H1 (cell line): ENCODE measurements around the gene R3HDM4. TPM values are rescaled to one million over a fixed set of nuclear protein-coding genes. Genes with fewer than 3 reads are reported as not detected.

ENCODE experiments used
- CTCF ChIA-PET: fragments of 300-600 bp; sonication (Branson Sonifier 250); formaldehyde crosslinking; loops from one replicate; lab custom pipeline; 2021; ENCODE audit not compliant: partially characterized antibody; lab: Charles Lee
- POLR2A ChIA-PET: fragments of 300-600 bp; sonication (Branson Sonifier 250); formaldehyde crosslinking; loops from one replicate; lab custom pipeline; 2021; ENCODE audit warnings: inconsistent platforms; ENCODE audit not compliant: partially characterized antibody; lab: Charles Lee
- DNase-seq, 2 experiments: peaks; one replicate each; pipeline versions ENCODE4 v3.0.0 to v3.0.0-alpha.2; 2010 to 2022; ENCODE audit warnings: low spot score in 2 of 2, low read depth in 1 of 2, mixed read lengths in 1 of 2
- FAIRE-seq: peaks from 2 replicates; lab custom pipeline; 2011; peaks lifted over from hg19 to GRCh38; lab: Jason Lieb, UNC
- H2AFZ ChIP-seq: 2 replicates; pipeline ENCODE4 v1.8.1; 2012; ENCODE audit warnings: low read length, inconsistent platforms
- H2AK5ac ChIP-seq: 2 replicates; pipeline ENCODE4 v1.6.1; 2013; ENCODE audit warnings: low read depth, low read length
- H2BK120ac ChIP-seq: replicated peaks from 2 replicates; pipeline ENCODE3; 2013; ENCODE audit warnings: low read depth, low read length, inconsistent platforms
- H2BK12ac ChIP-seq: 2 replicates; pipeline ENCODE4 v1.6.1; 2013; ENCODE audit warnings: low read depth, low read length
- H2BK15ac ChIP-seq: 2 replicates; pipeline ENCODE4 v1.6.1; 2013; ENCODE audit warnings: low read length
- H2BK20ac ChIP-seq: 2 replicates; pipeline ENCODE4 v1.6.1; 2013; ENCODE audit warnings: low read length
- H2BK5ac ChIP-seq: 2 replicates; pipeline ENCODE4 v1.6.1; 2013; ENCODE audit warnings: low read depth, low read length
- H3K14ac ChIP-seq: 2 replicates; pipeline ENCODE4 v1.6.1; 2013; ENCODE audit warnings: inconsistent platforms; ENCODE audit not compliant: insufficient read length
- H3K18ac ChIP-seq: 2 replicates; pipeline ENCODE4 v1.6.1; 2013; ENCODE audit warnings: low read length; ENCODE audit errors: extremely low read depth
- H3K23ac ChIP-seq: 2 replicates; pipeline ENCODE4 v1.6.1; 2013; ENCODE audit warnings: inconsistent platforms; ENCODE audit not compliant: insufficient read length
- H3K23me2 ChIP-seq: 2 replicates; pipeline ENCODE4 v1.6.1; 2013; ENCODE audit warnings: low read depth, low read length
- H3K27ac ChIP-seq: 2 replicates; pipeline ENCODE4 v1.6.1; 2011; ENCODE audit warnings: low read depth, low read length, inconsistent platforms
- H3K27me3 ChIP-seq, 4 experiments: replicated peaks in 1 of 4; 1 replicate in 1 of 4; 2 replicates in 3 of 4; pipeline versions ENCODE4 v1.6.1 to v1.8.1; 2011 to 2013; ENCODE audit warnings: low read length in 3 of 4, mild to moderate bottlenecking in 3 of 4, inconsistent platforms in 2 of 4, mixed read lengths in 2 of 4, moderate library complexity in 1 of 4; ENCODE audit not compliant: control insufficient read depth in 3 of 4, insufficient read depth in 3 of 4; ENCODE audit errors: extremely low read depth in 1 of 4
- H3K36me3 ChIP-seq, 4 experiments: 2 replicates each; pipeline versions ENCODE4 v1.6.1 to v1.8.1; 2011 to 2013; ENCODE audit warnings: mild to moderate bottlenecking in 4 of 4, low read length in 3 of 4, moderate library complexity in 2 of 4, control low read depth in 1 of 4, inconsistent platforms in 1 of 4; ENCODE audit not compliant: insufficient read depth in 4 of 4, control insufficient read depth in 2 of 4
- H3K4ac ChIP-seq: replicated peaks from 2 replicates; pipeline ENCODE3; 2013; ENCODE audit warnings: low read length, low read depth, mixed read lengths, inconsistent platforms; ENCODE audit not compliant: insufficient read length
- H3K4me1 ChIP-seq, 4 experiments: replicated peaks in 1 of 4; 1 replicate in 1 of 4; 2 replicates in 3 of 4; pipeline versions ENCODE4 v1.6.1 to v1.8.1; 2011 to 2013; ENCODE audit warnings: low read length in 3 of 4, inconsistent platforms in 2 of 4, mixed read lengths in 1 of 4; ENCODE audit not compliant: insufficient read depth in 4 of 4, control insufficient read depth in 3 of 4
- H3K4me2 ChIP-seq, 2 experiments: 2 replicates each; pipeline versions ENCODE4 v1.6.1 to v1.8.1; 2011 to 2013; ENCODE audit warnings: low read depth in 2 of 2, low read length in 2 of 2, control low read depth in 1 of 2, inconsistent platforms in 1 of 2, mild to moderate bottlenecking in 1 of 2; ENCODE audit not compliant: insufficient read depth in 1 of 2
- H3K4me3 ChIP-seq, 4 experiments: fragments of 200-600, 300-600 bp in 1 of 4; sonication (generic), shearing (Covaris generic), sonication (Bioruptor Twin) in 1 of 4; 2 replicates each; pipeline versions ENCODE4 v1.5.1 to v1.8.1; 2011 to 2016; ENCODE audit warnings: low read length in 4 of 4, low read depth in 3 of 4, control low read depth in 2 of 4, inconsistent platforms in 2 of 4, mild to moderate bottlenecking in 2 of 4, mixed read lengths in 1 of 4, moderate library complexity in 1 of 4; ENCODE audit not compliant: insufficient read depth in 2 of 4; ENCODE audit errors: extremely low read depth in 1 of 4
- H3K56ac ChIP-seq: replicated peaks from 2 replicates; pipeline ENCODE3; 2013; ENCODE audit warnings: low read depth, mild to moderate bottlenecking, mixed read lengths, low read length, inconsistent platforms; ENCODE audit not compliant: insufficient read length
- H3K79me1 ChIP-seq: 2 replicates; pipeline ENCODE4 v1.6.1; 2013; ENCODE audit warnings: low read depth, low read length, control low read depth
- H3K79me2 ChIP-seq, 2 experiments: 2 replicates each; pipeline versions ENCODE4 v1.6.1 to v1.8.1; 2012 to 2013; ENCODE audit warnings: low read length in 2 of 2, mild to moderate bottlenecking in 2 of 2, inconsistent platforms in 1 of 2; ENCODE audit not compliant: insufficient read depth in 2 of 2, control insufficient read depth in 1 of 2
- H3K9ac ChIP-seq, 4 experiments: replicated peaks in 1 of 4; 1 replicate in 1 of 4; 2 replicates in 3 of 4; pipeline versions ENCODE4 v1.6.1 to v1.8.1; 2011 to 2013; ENCODE audit warnings: low read depth in 3 of 4, low read length in 3 of 4, control low read depth in 2 of 4, mild to moderate bottlenecking in 2 of 4, moderate library complexity in 2 of 4, inconsistent platforms in 1 of 4; ENCODE audit errors: extremely low read depth in 1 of 4
- H3K9me3 ChIP-seq, 2 experiments: 2 replicates each; pipeline versions ENCODE4 v1.6.1 to v1.8.1; 2012 to 2013; ENCODE audit warnings: mild to moderate bottlenecking in 2 of 2, moderate library complexity in 2 of 2, control low read depth in 1 of 2, inconsistent platforms in 1 of 2, low read depth in 1 of 2, low read length in 1 of 2, mixed read lengths in 1 of 2; ENCODE audit not compliant: insufficient read depth in 2 of 2
- H4K20me1 ChIP-seq, 2 experiments: replicated peaks in 1 of 2; 2 replicates each; pipeline versions ENCODE3 to v1.8.1; 2011 to 2013; ENCODE audit warnings: inconsistent platforms in 2 of 2, low read length in 2 of 2, mild to moderate bottlenecking in 1 of 2; ENCODE audit not compliant: insufficient read depth in 2 of 2, control insufficient read depth in 1 of 2
- H4K5ac ChIP-seq: 2 replicates; pipeline ENCODE4 v1.6.1; 2013; ENCODE audit warnings: low read length, low read depth, mixed read lengths, inconsistent platforms; ENCODE audit not compliant: insufficient read length
- H4K8ac ChIP-seq: 2 replicates; pipeline ENCODE4 v1.8.0; 2013; ENCODE audit warnings: mild to moderate bottlenecking, moderate library complexity, low read length, inconsistent platforms; ENCODE audit not compliant: insufficient read depth; ENCODE audit errors: extremely low read depth
- H4K91ac ChIP-seq: replicated peaks from 2 replicates; pipeline ENCODE3; 2013; ENCODE audit warnings: low read length, mixed read lengths, inconsistent platforms; ENCODE audit not compliant: insufficient read length
- BCL11A ChIP-seq, 2 experiments: IDR thresholded peaks; one replicate each; pipeline ENCODE4 v1.6.1; 2011; ENCODE audit warnings: low read depth in 2 of 2, low read length in 2 of 2, mild to moderate bottlenecking in 2 of 2
- RBBP5 ChIP-seq: IDR thresholded peaks from 2 replicates; pipeline ENCODE4 v1.7.1; 2012; ENCODE audit warnings: low read depth, mild to moderate bottlenecking, inconsistent platforms, low read length, moderate library complexity, borderline replicate concordance
- USF2 ChIP-seq: IDR thresholded peaks from 2 replicates; pipeline ENCODE4 v1.6.1; 2011; ENCODE audit warnings: low read length, improper control_type of control experiment
- WGBS, 2 experiments: shearing (Covaris generic) in 1 of 2; methylation state at CpG; one replicate each; pipeline versions ENCODE4 v1.1.6 to v1.1.7; 2013 to 2015; ENCODE audit warnings: low lambda C conversion rate in 2 of 2, mixed read lengths in 2 of 2, inconsistent platforms in 1 of 2, low coverage in 1 of 2, missing lambda C conversion rate in 1 of 2; ENCODE audit not compliant: insufficient replicate concordance in 2 of 2, insufficient coverage in 1 of 2, insufficient read length in 1 of 2; ENCODE audit errors: extremely low coverage in 1 of 2, missing lambda C conversion rate in 1 of 2; 5-methylcytosine and 5-hydroxymethylcytosine counted together
- polyA plus RNA-seq, 7 experiments: library from polyadenylated mRNA; depleted of rRNA in 3 of 7; stranded (reverse) in 5 of 7; unstranded in 2 of 7; fragments of >200 nt in 5 of 7; fragments of 200-250 nt in 2 of 7; gene quantifications; 1 replicate in 5 of 7; 2 replicates in 1 of 7; 4 replicates in 1 of 7; pipeline versions ENCODE4 v1.2.1 to v1.2.3, GENCODE V29; 2011 to 2013; ENCODE audit warnings: missing spikeins in 2 of 7, mixed read lengths in 2 of 7
- total RNA-seq: library from RNA; stranded (reverse); fragmentation: NEBNext Ultra II Directional; extraction: Animal tissue kit (Norgen Biotek cat#: 25700); gene quantifications from 2 replicates; pipeline ENCODE4 v1.2.1, GENCODE V29; 2021

The R3HDM4 gene
- total and polyA plus RNA-seq, 2 of the 8 experiments (the other 6 are each of a cell fraction or from before 2014, with no cell fraction given), result 76.8 to 102 TPM

- Histone ChIP-seq H2BK15ac (no peak overlapping the region), H3K14ac (no peak overlapping the region), H3K4me3 (no peak overlapping the region), H2BK20ac (no peak overlapping the region), H3K23ac (no peak overlapping the region), H2AK5ac (no peak overlapping the region), H4K8ac (no peak overlapping the region; the same call in 1 of the 2 replicates), H2BK5ac (no peak overlapping the region), H3K4me1 (peaks cover 0 to 4% (median under 1%) of the 10 kb centered on the region in 4 experiments; a peak in 3 of 7 replicates), H4K20me1 (peaks cover 17 to 27% of the 10 kb centered on the region in 2 experiments), H2BK120ac (no peak overlapping the region), H2AFZ (no peak overlapping the region), H3K4me2 (no peak overlapping the region), H3K9me3 (no peaks in the 10 kb centered on the region), H3K18ac (no peak overlapping the region), H3K56ac (no peak overlapping the region), H4K5ac (no peak overlapping the region), H3K79me1 (peaks cover 11% of the 10 kb centered on the region), H4K91ac (no peak overlapping the region), H3K79me2 (peaks cover 0 to 43% of the 10 kb centered on the region in 2 experiments), H3K27ac (no peak overlapping the region), H3K9ac (no peak overlapping the region), H3K23me2 (no peaks in the 10 kb centered on the region), H3K27me3 (no peaks in the 10 kb centered on the region), H3K4ac (no peak overlapping the region), H3K36me3 (peaks cover 0 to 3% (median 0%) of the 10 kb centered on the region in 4 experiments; a peak in 1 of 8 replicates), H2BK12ac (no peak overlapping the region)
- TF ChIP-seq USF2 (no peak), RBBP5 (no peak), BCL11A (IDR thresholded peaks at IDR 0.05; ENCODE audit: low read depth in 2 of 2, low read length in 2 of 2) (no peak)
- ChIA-PET CTCF (interaction anchor here (1.1 to 2.2 kb wide), 5 partner anchors 13 to 95 kb away, joined by 3 to 8 read pairs (median 4); partner anchors contain the start of genes MED16 and RNU6-9), POLR2A (interaction anchor here (1.0 to 2.4 kb wide), 2 partner anchors 10 to 13 kb away, joined by 4 to 5 read pairs; partner anchors contain the start of genes MED16 and RNU6-9)
- 94% methylated on average over 7 of the region's 7 CpGs; no CpG with 5 or more reads in 1 of the 2 experiments for WGBS, 2 experiments
- no peak for FAIRE-seq
- DNase-seq, result no peak
Observed at GRCh38 chr19:906480-906879, 6.5 kb downstream of the R3HDM4 start.
